Erythroblast (primary cell): ENCODE measurements around the gene PEX26.

Experiments
- GATA1 ChIP-seq: IDR thresholded peaks from 2 replicates; pipeline ENCODE4 v1.6.1; 2011; ENCODE audit warnings: low read depth, mild to moderate bottlenecking, control low read depth, low read length, moderate library complexity
- POLR2A ChIP-seq: IDR thresholded peaks from 2 replicates; pipeline ENCODE4 v1.6.1; 2011; ENCODE audit warnings: mild to moderate bottlenecking, low read length

DNA sequence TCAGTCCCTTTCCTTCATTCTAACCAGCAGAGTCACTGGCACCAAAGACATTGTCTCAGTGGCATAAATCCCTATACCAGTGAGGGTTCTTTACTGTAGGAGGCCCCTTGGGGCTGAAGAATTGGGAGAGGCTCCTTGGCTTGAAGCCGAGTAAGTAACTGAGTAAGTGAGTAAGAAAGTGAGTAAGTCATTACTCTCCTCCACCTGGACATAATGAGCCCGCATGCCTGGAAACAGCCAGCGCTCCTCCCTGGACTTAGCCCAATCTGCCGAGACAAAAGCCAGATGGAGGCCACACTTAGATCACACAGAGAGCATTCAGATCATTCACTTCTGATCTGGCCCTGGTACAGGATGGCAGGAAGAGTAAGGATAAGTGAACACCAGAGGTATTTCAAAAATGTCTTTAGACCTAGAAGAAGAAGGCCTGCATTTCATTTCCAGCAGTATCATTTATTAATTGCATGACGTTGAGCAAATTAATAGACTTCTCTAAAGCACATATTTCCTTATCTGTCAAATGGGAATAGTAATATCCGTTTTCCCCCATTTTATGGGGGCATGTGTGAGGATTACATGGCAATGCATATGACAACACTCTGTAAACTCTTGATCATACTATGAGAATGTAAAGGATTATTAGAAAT is 45.2 kb upstream of the PEX26 start:
- no peak for TF ChIP-seq POLR2A
- TF ChIP-seq GATA1 = no peak
